ENCODE data around the gene NAPEPLD.

DNA sequence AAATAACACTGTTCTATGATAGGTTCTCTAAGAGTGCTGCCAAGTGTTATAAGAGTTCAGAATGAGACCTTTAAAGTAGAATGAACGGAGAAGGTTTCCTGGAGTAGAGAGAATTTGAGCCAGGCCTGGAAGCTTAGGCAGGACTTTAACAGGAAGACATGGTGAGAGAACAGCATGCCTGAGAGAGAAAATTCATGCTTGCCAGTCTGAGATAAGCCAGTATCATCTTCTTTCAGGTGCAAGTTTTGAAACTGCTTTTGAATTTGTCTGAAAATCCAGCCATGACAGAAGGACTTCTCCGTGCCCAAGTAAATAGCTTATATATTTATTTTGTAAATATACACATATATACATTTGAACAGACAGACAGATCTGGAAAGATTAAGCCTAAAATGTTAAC is 51.9 kb downstream of the NAPEPLD start:
- TF ChIP-seq, protein P1, sequence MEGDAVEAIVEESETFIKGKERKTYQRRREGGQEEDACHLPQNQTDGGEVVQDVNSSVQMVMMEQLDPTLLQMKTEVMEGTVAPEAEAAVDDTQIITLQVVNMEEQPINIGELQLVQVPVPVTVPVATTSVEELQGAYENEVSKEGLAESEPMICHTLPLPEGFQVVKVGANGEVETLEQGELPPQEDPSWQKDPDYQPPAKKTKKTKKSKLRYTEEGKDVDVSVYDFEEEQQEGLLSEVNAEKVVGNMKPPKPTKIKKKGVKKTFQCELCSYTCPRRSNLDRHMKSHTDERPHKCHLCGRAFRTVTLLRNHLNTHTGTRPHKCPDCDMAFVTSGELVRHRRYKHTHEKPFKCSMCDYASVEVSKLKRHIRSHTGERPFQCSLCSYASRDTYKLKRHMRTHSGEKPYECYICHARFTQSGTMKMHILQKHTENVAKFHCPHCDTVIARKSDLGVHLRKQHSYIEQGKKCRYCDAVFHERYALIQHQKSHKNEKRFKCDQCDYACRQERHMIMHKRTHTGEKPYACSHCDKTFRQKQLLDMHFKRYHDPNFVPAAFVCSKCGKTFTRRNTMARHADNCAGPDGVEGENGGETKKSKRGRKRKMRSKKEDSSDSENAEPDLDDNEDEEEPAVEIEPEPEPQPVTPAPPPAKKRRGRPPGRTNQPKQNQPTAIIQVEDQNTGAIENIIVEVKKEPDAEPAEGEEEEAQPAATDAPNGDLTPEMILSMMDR (IDR thresholded peaks at IDR 0.05): no peak
- TF ChIP-seq POLR2A (IDR thresholded peaks at IDR 0.05): no peak
- TF ChIP-seq EP300 (IDR thresholded peaks at IDR 0.05): no peak

Data from tibial nerve (tissue), 4 donors.